K562 treated with DMSO at 1 percent for 12 hours (cell line): Measurements from ENCODE around the gene SCFD1. TPM values are rescaled to one million over a fixed set of nuclear protein-coding genes. Genes with fewer than 3 reads are reported as not detected.

Experiments
- total RNA-seq: library from RNA; unstranded; fragments of 300-600 nt; gene quantifications from 2 replicates; pipeline ENCODE4 v1.2.3, GENCODE V29; 2022; ENCODE audit not compliant: insufficient read depth

Gene SCFD1
- total RNA-seq: 13.2 and 29.9 TPM in 2 replicates

DNA sequence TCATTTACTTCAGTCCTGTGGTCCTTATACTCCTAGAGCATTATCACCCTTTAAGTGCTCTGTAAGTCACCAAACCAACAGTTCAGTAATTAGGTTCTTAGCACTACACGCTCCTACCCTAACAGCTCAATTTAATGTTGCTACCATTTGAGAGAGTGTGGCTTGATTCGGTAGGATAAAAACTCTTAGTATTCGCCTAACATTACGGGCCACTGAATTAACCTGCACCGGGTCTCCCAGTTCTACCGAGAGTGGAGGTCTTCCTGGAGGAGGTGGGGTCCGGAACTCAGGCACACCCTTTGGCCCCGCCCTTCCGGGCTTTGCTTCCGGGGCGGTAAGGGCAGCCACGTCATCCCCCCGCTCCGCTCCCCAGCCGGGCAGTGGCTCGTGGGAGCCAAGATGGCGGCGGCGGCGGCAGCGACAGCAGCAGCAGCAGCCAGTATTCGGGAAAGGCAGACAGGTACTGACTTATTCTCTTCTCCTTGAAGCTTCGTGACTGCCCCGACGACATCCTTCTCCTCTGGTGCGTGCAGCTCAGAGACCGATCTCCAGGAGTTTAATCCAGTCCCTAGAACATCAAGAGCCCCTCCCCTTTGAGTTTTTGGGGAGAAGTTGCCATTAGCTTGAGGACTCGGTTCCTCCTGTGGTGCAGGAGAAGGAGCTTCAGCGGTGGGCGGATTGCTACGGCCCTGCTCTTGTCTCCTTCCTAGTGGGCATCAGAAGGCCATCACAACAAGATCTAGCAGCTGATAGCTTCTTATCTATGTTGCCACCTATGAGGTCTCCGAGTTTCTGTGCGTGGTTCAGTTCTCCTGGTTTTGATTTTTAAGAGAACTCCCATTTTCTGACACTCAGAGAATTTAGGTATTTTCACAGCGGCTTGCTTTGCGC is at the start of gene SCFD1:
SCFD1 (plus strand) TSS at position 380 of the 891 bp plus-strand sequence; CDS start at position 400, 20 bp downstream.

Other genes starting within 250 kb of the SCFD1 start
- gene G2E3, start 63.2 kb upstream of the SCFD1 start, total RNA-seq: 6.8 and 12.1 TPM in 2 replicates